Neural cell (in vitro differentiated cells): ENCODE data around the gene RASL12. TPM values are rescaled to one million over a fixed set of nuclear protein-coding genes. Genes with fewer than 3 reads are reported as not detected.

Experiments used
- H2AFZ ChIP-seq: fragments of 200-600, 300-800 bp; sonication (generic), shearing (Covaris generic); 2 replicates; pipeline ENCODE4 v1.6.0; 2014; ENCODE audit warnings: low read depth, mild to moderate bottlenecking, antibody characterized with exemption, low read length, moderate library complexity
- H3F3A ChIP-seq: fragments of 200-600 bp; shearing (Covaris generic); 2 replicates; pipeline ENCODE4 v1.6.1; 2016; ENCODE audit warnings: mild to moderate bottlenecking, moderate library complexity, mixed read lengths, antibody characterized with exemption, low read length; ENCODE audit not compliant: insufficient read depth, poor library complexity, severe bottlenecking
- H3K27ac ChIP-seq: fragments of 200-600, 300-800 bp; sonication (generic), shearing (Covaris generic); 2 replicates; pipeline ENCODE4 v1.5.1; 2014; ENCODE audit warnings: mild to moderate bottlenecking, low read length, moderate library complexity
- H3K27me3 ChIP-seq: fragments of 300-800, 200-600 bp; sonication (generic), shearing (Covaris generic); 2 replicates; pipeline ENCODE4 v1.6.0; 2014; ENCODE audit warnings: mild to moderate bottlenecking, low read depth, low read length, moderate library complexity; ENCODE audit not compliant: insufficient read depth
- H3K36me3 ChIP-seq: fragments of 300-800, 200-600 bp; sonication (generic), shearing (Covaris generic); 2 replicates; pipeline ENCODE4 v1.5.1; 2014; ENCODE audit warnings: mild to moderate bottlenecking, antibody characterized with exemption, low read length, moderate library complexity; ENCODE audit not compliant: insufficient read depth
- H3K4me2 ChIP-seq: fragments of 300-800, 200-600 bp; sonication (generic), shearing (Covaris generic); 2 replicates; pipeline ENCODE4 v1.6.0; 2014; ENCODE audit warnings: mild to moderate bottlenecking, low read length
- H3K4me3 ChIP-seq: fragments of 300-800, 200-600 bp; sonication (generic), shearing (Covaris generic); 2 replicates; pipeline ENCODE4 v1.5.1; 2014; ENCODE audit warnings: mild to moderate bottlenecking, low read length, moderate library complexity
- H3K79me2 ChIP-seq: fragments of 200-600 bp; shearing (Covaris generic); replicated peaks from 2 replicates; pipeline ENCODE4 v1.6.0; 2014; ENCODE audit warnings: mild to moderate bottlenecking, low read length, moderate library complexity; ENCODE audit not compliant: insufficient read depth
- H3K9ac ChIP-seq: fragments of 300-800, 200-600 bp; sonication (generic), shearing (Covaris generic); 2 replicates; pipeline ENCODE4 v1.6.1; 2016; ENCODE audit warnings: mild to moderate bottlenecking, low read length, mixed read lengths
- H3K9me2 ChIP-seq: fragments of 200-600 bp; shearing (Covaris generic); 2 replicates; pipeline ENCODE4 v1.6.1; 2016; ENCODE audit warnings: mild to moderate bottlenecking, low read length, mixed read lengths; ENCODE audit not compliant: insufficient read depth
- H3K9me3 ChIP-seq: fragments of 200-600, 300-800 bp; sonication (generic), shearing (Covaris generic); 2 replicates; pipeline ENCODE4 v1.6.1; 2016; ENCODE audit warnings: mild to moderate bottlenecking, mixed run types, low read length, moderate library complexity, mixed read lengths
- H4K20me1 ChIP-seq: fragments of 200-600 bp; shearing (Covaris generic); 2 replicates; pipeline ENCODE4 v1.6.1; 2016; ENCODE audit warnings: mild to moderate bottlenecking, mixed run types; ENCODE audit not compliant: insufficient read depth
- CTCF ChIP-seq: fragments of 450-650 bp; IDR thresholded peaks from 2 replicates; pipeline ENCODE4 v1.5.1; 2014; ENCODE audit warnings: antibody characterized with exemption, mild to moderate bottlenecking, moderate library complexity; ENCODE audit not compliant: poor library complexity, severe bottlenecking
- EP300 ChIP-seq: fragments of 450-650 bp; conservative IDR thresholded peaks from 2 replicates; pipeline ENCODE4 v1.6.1; 2014; ENCODE audit warnings: antibody characterized with exemption, mild to moderate bottlenecking, moderate library complexity; ENCODE audit not compliant: poor library complexity, severe bottlenecking
- EZH2 ChIP-seq: fragments of 200-600, 300-800 bp; shearing (Covaris generic), sonication (generic); IDR thresholded peaks from 2 replicates; pipeline ENCODE4 v1.6.1; 2014; ENCODE audit warnings: antibody characterized with exemption, low read length, borderline replicate concordance, mild to moderate bottlenecking; ENCODE audit not compliant: insufficient read depth, poor library complexity, severe bottlenecking
- MXI1 ChIP-seq: fragments of 450-650 bp; conservative IDR thresholded peaks from 2 replicates; pipeline ENCODE4 v1.6.1; 2014; ENCODE audit warnings: antibody characterized with exemption, mild to moderate bottlenecking; ENCODE audit not compliant: poor library complexity, severe bottlenecking
- POLR2AphosphoS5 ChIP-seq: IDR thresholded peaks from 2 replicates; pipeline ENCODE4 v1.6.1; 2012
- RAD21 ChIP-seq: fragments of 450-650 bp; conservative IDR thresholded peaks from 2 replicates; pipeline ENCODE4 v1.6.1; 2014; ENCODE audit warnings: antibody characterized with exemption, mild to moderate bottlenecking, moderate library complexity
- REST ChIP-seq: IDR thresholded peaks from 2 replicates; pipeline ENCODE4 v1.6.1; 2012; ENCODE audit warnings: borderline replicate concordance
- SMC3 ChIP-seq: fragments of 450-650 bp; conservative IDR thresholded peaks from 2 replicates; pipeline ENCODE4 v1.6.1; 2014; ENCODE audit warnings: antibody characterized with exemption, mild to moderate bottlenecking, moderate library complexity; ENCODE audit not compliant: poor library complexity
- TAF1 ChIP-seq: IDR thresholded peaks from 2 replicates; pipeline ENCODE4 v1.6.1; 2012; ENCODE audit warnings: low read depth
- polyA plus RNA-seq: library from polyadenylated mRNA; depleted of rRNA; stranded (reverse); fragments of >200 nt; gene quantifications from 2 replicates; pipeline ENCODE4 v1.2.3, GENCODE V29; 2014

Gene RASL12
- polyA plus RNA-seq, 1 donor from 2014 or later = not detected

DNA sequence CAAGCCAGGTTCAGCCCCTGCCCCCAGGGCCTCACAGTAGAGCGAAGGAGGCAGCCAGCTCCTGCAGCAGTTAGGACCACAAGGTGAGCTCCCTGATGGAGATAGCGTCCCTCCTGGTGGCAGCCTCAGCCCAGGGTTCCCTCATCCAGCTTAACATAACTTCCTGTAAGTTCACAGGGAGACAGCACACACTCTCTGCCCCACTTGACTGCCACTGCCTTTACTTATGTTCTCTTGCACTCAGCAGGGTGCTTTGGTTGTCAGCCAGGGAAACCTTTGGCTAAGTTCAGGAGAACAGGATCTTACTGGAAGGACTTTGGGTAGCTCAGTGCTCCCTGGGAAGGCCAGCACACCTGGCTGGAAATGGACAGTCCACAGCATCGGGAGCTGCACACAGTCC, 19.6 kb upstream of the RASL12 start:
- Histone ChIP-seq H3F3A (no peaks in the 10 kb centered on the region), H3K27ac (no peak overlapping the region), H3K79me2 (no peaks in the 10 kb centered on the region), H3K9me3 (no peaks in the 10 kb centered on the region), H3K27me3 (peaks cover 11% of the 10 kb centered on the region), H3K9ac (no peak overlapping the region), H3K36me3 (no peaks in the 10 kb centered on the region), H2AFZ (no peak overlapping the region), H3K4me2 (no peak overlapping the region), H4K20me1 (no peaks in the 10 kb centered on the region), H3K4me3 (no peak overlapping the region), H3K9me2 (no peaks in the 10 kb centered on the region)
- TF ChIP-seq SMC3 (no peak), REST (no peak), TAF1 (no peak), RAD21 (no peak), EZH2 (no peak), CTCF (no peak), POLR2AphosphoS5 (no peak), MXI1 (no peak), EP300 (no peak)

DNA sequence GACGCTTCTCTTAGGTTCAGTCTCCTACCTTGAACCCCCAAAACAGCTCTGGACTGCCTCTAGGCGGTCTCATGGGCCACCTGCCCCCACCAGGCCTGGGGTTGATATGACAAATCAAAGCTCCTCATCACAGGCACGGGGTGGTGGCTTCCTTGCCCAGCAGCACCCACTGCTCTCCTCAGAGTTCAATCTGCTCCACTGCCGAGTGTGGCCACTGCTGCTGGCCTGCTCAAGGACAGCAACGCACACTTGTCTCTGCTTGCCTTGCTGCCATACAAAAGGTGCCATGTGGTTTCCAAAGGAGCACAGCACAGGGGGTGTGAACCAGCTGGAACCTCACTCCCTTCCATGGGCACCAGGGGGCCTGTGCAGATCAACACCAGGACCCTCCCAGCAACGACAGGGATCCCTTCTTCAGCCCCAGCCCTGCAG, 18.9 kb upstream of the RASL12 start:
- Histone ChIP-seq H3K4me3 (no peak overlapping the region), H3F3A (no peaks in the 10 kb centered on the region), H3K9me2 (no peaks in the 10 kb centered on the region), H4K20me1 (no peaks in the 10 kb centered on the region), H3K9ac (no peak overlapping the region), H3K79me2 (no peaks in the 10 kb centered on the region), H3K4me2 (no peak overlapping the region), H3K27me3 (peaks cover 11% of the 10 kb centered on the region), H3K27ac (no peak overlapping the region), H3K36me3 (no peaks in the 10 kb centered on the region), H3K9me3 (no peaks in the 10 kb centered on the region), H2AFZ (no peak overlapping the region)
- TF ChIP-seq REST (no peak), MXI1 (no peak), RAD21 (no peak), TAF1 (no peak), CTCF (no peak)
